ENCODE measurements around the gene RNF130.

The RNF130 gene

DNA sequence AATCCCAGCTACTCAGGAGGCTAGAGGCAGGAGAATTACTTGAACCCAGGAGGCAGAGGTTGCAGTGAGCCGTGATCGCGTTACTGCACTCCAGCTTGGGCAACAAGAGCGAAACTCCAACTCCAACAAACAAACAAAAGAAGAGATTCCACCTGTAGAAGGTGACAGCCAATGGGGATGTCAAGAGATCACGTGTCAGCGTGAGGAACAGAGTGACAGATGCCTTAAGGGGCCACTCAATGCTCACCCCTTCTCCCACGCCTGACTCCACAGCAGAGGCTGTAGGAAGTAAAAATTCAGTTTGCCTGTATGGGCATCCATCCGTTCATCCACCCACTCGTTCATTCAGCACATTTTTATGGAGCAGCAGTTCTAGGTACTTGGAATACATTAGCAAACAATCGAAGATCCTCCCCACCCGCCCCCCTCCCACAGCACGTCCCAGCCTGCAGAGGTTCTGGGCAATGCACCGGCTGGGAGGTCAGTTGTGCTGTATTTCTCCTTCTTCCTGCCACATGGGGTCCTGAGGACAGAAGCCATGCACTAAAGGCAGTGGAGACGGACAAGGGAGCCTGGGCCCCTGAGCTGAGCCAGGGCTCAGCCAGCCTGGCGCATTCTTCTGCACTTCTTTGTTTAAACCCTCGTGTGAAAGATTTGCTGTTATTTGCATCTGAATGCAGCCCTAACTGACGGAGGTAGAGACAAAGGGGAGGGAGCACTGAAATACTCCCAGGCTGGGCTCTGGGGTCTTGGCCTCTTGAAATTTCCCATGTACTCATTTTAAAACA lies 11.3 kb upstream of the RNF130 start:
- Mint-ChIP-seq H3K9me3 (no peaks in the 10 kb centered on the region), H3K27me3 (peaks cover 12% of the 10 kb centered on the region), H3K4me3 (no peak overlapping the region), H3K4me1 (no peaks in the 10 kb centered on the region), H3K27ac (no peak overlapping the region), H3K36me3 (no peaks in the 10 kb centered on the region)
- no peak for ATAC-seq

- Mint-ChIP-seq H3K4me3 (no peak overlapping the region), H3K4me1 (no peaks in the 10 kb centered on the region), H3K27ac (no peak overlapping the region), H3K9me3 (no peaks in the 10 kb centered on the region), H3K27me3 (peaks cover 12% of the 10 kb centered on the region), H3K36me3 (no peaks in the 10 kb centered on the region)
- ATAC-seq = no peak
Observed at GRCh38 chr5:180081481-180081880, 9.9 kb upstream of the RNF130 start.

GRCh38 chr5:180080486-180081280 lies 9.1 kb upstream of the RNF130 start:
- no peak for ATAC-seq
- no peaks in the 10 kb centered on the region for H3K4me1 Mint-ChIP-seq
- peaks cover 12% of the 10 kb centered on the region for H3K27me3 Mint-ChIP-seq
- no peaks in the 10 kb centered on the region for H3K36me3 Mint-ChIP-seq
- H3K4me3 Mint-ChIP-seq = no peak overlapping the region
- H3K9me3 Mint-ChIP-seq = no peaks in the 10 kb centered on the region
- H3K27ac Mint-ChIP-seq = no peak overlapping the region

GRCh38 chr5:180079702-180080466 lies 8.3 kb upstream of the RNF130 start:
- Mint-ChIP-seq H3K9me3 (no peaks in the 10 kb centered on the region), H3K36me3 (no peaks in the 10 kb centered on the region), H3K4me1 (no peaks in the 10 kb centered on the region), H3K4me3 (no peak overlapping the region), H3K27me3 (peaks cover 12% of the 10 kb centered on the region), H3K27ac (no peak overlapping the region)
- ATAC-seq = no peak

DNA sequence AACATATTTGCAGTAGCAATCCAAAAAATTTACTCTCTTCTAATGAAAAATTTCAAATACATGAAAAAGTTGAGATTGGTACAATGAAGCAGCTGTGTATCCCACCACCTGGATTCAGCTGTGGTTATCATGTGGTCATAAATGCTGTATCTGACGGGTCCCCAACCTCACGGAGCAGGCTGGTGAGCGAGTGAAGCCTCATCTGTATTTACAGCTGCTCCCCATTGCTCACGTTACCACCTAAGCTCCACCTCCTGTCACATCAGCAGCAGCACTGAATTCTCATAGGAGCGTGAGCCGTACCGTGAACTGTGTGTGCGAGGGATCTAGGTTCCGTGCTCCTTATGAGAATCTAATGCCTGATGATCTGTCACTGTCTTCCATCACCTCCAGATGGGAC lies 6.8 kb upstream of the RNF130 start:
- no peaks in the 10 kb centered on the region for H3K9me3 Mint-ChIP-seq
- no peak overlapping the region for H3K4me3 Mint-ChIP-seq
- H3K27me3 Mint-ChIP-seq = peaks cover 12% of the 10 kb centered on the region

DNA sequence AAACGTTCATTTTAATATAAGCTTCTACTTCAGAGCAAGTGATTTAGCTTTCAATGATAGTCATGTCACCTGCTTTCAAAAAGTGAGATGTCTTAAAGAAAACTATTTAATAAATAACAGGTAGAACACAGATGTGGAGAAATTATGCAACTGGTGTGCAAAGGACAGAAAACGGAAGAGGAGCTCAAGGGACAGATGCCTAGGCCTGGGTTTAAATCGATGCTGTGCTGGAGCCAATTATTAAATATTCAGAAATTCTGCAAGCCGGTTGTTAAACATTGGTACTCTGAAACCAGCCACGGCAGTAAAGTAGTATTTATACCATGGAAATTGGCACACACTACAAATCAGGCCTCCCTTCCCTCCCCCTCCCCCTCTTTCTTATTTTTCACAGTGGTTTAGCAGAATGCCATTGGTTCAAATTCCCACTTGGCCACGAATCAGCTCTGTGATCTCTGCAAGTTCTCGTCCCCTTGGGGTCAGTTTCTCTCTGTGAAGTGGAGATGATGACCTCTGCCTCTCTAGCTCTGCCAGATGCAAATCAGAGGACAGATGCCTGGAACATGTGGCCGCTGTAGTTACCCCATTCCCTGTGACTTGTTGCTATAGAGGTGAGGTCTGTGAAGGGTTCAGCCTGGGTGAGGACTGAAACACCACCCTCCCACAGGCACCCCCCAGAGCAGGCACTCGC lies 6.2 kb upstream of the RNF130 start:
- Mint-ChIP-seq H3K36me3 (no peaks in the 10 kb centered on the region), H3K4me1 (no peaks in the 10 kb centered on the region), H3K27ac (no peak overlapping the region), H3K4me3 (no peak overlapping the region), H3K27me3 (peaks cover 12% of the 10 kb centered on the region), H3K9me3 (no peaks in the 10 kb centered on the region)
- no peak for ATAC-seq

More for the DNA sequence above, 6.8 kb upstream of the RNF130 start:
- Mint-ChIP-seq H3K4me1 (no peaks in the 10 kb centered on the region), H3K27ac (no peak overlapping the region), H3K36me3 (no peaks in the 10 kb centered on the region)
- no peak for ATAC-seq

DNA sequence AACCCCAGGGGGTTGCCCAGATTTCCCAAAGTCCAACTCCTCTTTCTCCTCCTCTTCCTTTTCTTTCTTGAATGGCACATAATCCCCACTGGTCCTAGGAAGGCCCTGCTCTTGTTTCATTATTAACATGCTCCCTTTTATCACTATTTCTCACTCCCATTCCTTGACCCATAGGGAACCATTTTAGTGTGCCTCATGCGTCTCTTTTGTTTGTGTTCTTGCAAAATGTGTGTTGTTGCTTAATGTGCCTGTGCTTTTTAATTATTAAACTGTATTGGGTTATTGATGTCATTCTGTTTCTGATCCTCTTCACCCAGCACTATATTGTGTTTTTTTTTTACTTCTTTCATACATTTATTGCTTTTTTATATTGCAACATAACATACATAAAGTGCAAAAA lies 4.1 kb upstream of the RNF130 start:
- no peak for ATAC-seq
- Mint-ChIP-seq H3K27me3 (peaks cover 12% of the 10 kb centered on the region), H3K27ac (no peak overlapping the region), H3K4me1 (peaks cover 11% of the 10 kb centered on the region), H3K4me3 (no peak overlapping the region), H3K9me3 (no peaks in the 10 kb centered on the region), H3K36me3 (no peaks in the 10 kb centered on the region)

DNA sequence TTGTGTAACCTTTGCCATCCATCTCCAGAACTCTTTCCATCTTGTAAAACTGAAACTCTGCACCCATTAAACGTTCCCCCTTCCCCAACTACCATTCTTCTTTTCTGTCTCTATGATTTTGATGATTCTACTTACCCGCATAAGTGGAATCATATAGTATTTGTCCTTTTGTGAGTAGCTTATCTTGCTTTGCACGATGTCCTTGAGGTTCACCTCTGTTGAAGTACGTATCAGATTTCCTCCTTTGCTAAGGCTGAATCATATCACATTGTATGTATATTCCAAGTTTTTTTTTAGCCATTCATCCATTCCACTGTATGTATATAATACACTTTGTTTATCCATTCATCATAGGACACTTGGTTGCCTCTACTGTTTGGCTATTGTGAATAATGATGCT lies 2.9 kb upstream of the RNF130 start:
- Mint-ChIP-seq H3K4me3 (no peak overlapping the region), H3K27ac (no peak overlapping the region), H3K36me3 (no peaks in the 10 kb centered on the region), H3K4me1 (peaks cover 23% of the 10 kb centered on the region), H3K9me3 (no peaks in the 10 kb centered on the region), H3K27me3 (peaks cover 9% of the 10 kb centered on the region)
- no peak for ATAC-seq

DNA sequence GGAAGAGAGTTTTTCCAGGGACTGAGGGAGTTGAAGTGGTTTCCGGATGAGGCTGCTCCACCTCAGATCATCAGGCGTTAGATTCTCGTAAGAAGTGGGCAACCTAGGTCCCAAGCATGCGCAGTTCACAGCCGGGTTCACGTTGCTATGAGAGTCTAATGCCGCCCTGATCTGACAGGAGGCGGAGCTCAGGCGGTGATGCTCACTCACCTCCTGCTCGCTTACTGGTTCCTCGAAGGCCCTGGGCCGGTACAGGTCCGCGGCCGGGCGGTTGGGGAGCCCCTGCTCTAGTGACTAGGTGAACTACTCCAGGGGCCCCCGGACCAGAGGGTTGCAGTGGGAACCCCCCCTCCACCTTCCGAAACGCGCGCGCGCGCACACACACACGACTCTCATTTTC lies 997 bp upstream of the RNF130 start:
- Mint-ChIP-seq H3K4me3 (peak overlapping the region; percentile 80), H3K27ac (peak overlapping the region; percentile 77)
- no peak for ATAC-seq

GRCh38 chr5:180072256-180072548 lies 643 bp upstream of the RNF130 start:
- Mint-ChIP-seq H3K9me3 (no peaks in the 10 kb centered on the region), H3K27ac (peak overlapping the region; percentile 77), H3K4me3 (peak overlapping the region; percentile 80), H3K27me3 (no peaks in the 10 kb centered on the region), H3K36me3 (no peaks in the 10 kb centered on the region), H3K4me1 (peaks cover 30% of the 10 kb centered on the region)
- ATAC-seq = no peak

More for the DNA sequence above, 997 bp upstream of the RNF130 start:
- H3K9me3 Mint-ChIP-seq = no peaks in the 10 kb centered on the region
- no peaks in the 10 kb centered on the region for H3K27me3 Mint-ChIP-seq
- H3K36me3 Mint-ChIP-seq = no peaks in the 10 kb centered on the region
- peaks cover 30% of the 10 kb centered on the region for H3K4me1 Mint-ChIP-seq

- H3K9me3 Mint-ChIP-seq = peaks cover 2% of the 10 kb centered on the region
- peak overlapping the region; percentile 77 for H3K27ac Mint-ChIP-seq
- peaks cover 30% of the 10 kb centered on the region for H3K4me1 Mint-ChIP-seq
- H3K36me3 Mint-ChIP-seq = peaks cover 5% of the 10 kb centered on the region
- peak; percentile 42 for ATAC-seq
- peak overlapping the region; percentile 90 for H3K4me3 Mint-ChIP-seq
- no peaks in the 10 kb centered on the region for H3K27me3 Mint-ChIP-seq
Observed at GRCh38 chr5:180070756-180071530, 616 bp downstream of the RNF130 start.

DNA sequence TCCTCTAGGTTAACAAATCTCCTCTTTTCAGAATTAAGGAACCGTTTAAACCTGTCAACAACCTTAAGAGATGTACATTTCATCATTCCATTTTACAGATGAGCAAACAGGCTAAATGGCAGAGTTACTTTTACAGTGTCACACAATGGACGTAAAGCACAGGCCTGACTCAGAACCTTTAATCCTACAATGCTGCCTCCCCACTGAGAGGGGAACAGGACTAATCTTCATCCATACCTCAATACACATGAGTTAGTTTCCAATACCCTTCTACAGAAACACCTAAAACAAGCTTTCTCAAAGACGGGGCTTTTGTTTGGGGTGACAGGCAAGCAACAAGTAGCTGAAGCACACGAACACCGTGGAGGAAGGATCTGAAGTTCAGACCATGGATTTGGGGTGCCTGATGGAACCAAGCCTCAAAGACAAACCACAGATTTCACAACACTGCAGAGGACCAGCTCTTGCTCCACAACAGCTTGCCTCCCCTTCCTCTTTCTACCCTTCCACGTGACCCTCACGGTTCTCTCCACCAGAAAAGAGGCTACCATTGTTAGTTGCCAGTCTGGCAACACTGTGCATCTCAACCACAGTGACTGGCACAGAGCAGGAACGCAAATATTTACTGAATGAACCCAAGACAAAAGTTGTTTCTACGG lies 1.8 kb downstream of the RNF130 start:
- peaks cover 5% of the 10 kb centered on the region for H3K36me3 Mint-ChIP-seq
- peak overlapping the region; percentile 90 for H3K4me3 Mint-ChIP-seq
- H3K27me3 Mint-ChIP-seq = no peaks in the 10 kb centered on the region
- H3K9me3 Mint-ChIP-seq = peaks cover 2% of the 10 kb centered on the region
- H3K4me1 Mint-ChIP-seq = peaks cover 30% of the 10 kb centered on the region
- no peak for ATAC-seq
- peak overlapping the region; percentile 77 for H3K27ac Mint-ChIP-seq

DNA sequence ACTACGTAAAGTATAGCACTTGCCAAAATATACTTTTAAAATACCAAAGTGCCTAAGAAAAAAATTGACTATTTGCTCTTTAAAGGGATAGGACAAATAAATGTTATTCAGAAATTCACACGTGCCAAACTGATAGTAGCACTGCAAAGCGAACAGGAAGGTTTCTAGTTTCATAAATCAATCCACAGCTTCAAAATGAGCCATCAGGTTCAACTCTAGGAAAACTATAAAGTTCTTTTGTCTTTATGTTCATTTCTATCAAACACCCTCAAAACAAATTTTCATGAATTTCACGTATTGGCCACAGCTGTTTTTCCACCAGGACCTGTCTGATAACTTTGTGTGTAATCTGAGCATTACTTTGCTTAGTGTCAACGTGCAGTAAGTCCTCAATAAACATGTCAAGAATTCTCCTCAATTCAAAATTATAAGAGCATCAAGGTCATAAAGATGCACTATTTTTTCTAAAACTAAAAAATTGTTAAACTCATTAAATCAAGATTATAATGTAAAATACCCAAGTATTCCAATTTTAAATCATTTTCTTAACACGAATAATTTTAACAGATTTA lies 3.0 kb downstream of the RNF130 start:
- no peak for ATAC-seq
- peaks cover 2% of the 10 kb centered on the region for H3K9me3 Mint-ChIP-seq
- H3K27ac Mint-ChIP-seq = no peak overlapping the region
- no peaks in the 10 kb centered on the region for H3K27me3 Mint-ChIP-seq
- peaks cover 5% of the 10 kb centered on the region for H3K36me3 Mint-ChIP-seq
- peaks cover 30% of the 10 kb centered on the region for H3K4me1 Mint-ChIP-seq
- no peak overlapping the region for H3K4me3 Mint-ChIP-seq

- H3K36me3 Mint-ChIP-seq = peaks cover 10% of the 10 kb centered on the region
- no peak overlapping the region for H3K27ac Mint-ChIP-seq
- H3K4me3 Mint-ChIP-seq = no peak overlapping the region
- peaks cover 2% of the 10 kb centered on the region for H3K9me3 Mint-ChIP-seq
- peaks cover 30% of the 10 kb centered on the region for H3K4me1 Mint-ChIP-seq
- no peak for ATAC-seq
- H3K27me3 Mint-ChIP-seq = no peaks in the 10 kb centered on the region
Observed at GRCh38 chr5:180067986-180068385, 3.6 kb downstream of the RNF130 start.

Data from stimulated activated memory B cell treated with anti-CD40 and anti-IgM and Interleukin-4, amounts not matched to agents 10 μg/mL and 1 μg/mL and 100 μg/mL, for 72 hours (primary cell).